ENCODE results near the gene MKRN2OS. TPM values are rescaled to one million over a fixed set of nuclear protein-coding genes. Genes with fewer than 3 reads are reported as not detected.

The MKRN2OS gene
- total and polyA plus RNA-seq, 10 of the 15 experiments (the other 5 are each of a cell fraction or from before 2014, with no cell fraction given): 0.20 to 1.0 (median 0.40) TPM; not detected in 4

DNA sequence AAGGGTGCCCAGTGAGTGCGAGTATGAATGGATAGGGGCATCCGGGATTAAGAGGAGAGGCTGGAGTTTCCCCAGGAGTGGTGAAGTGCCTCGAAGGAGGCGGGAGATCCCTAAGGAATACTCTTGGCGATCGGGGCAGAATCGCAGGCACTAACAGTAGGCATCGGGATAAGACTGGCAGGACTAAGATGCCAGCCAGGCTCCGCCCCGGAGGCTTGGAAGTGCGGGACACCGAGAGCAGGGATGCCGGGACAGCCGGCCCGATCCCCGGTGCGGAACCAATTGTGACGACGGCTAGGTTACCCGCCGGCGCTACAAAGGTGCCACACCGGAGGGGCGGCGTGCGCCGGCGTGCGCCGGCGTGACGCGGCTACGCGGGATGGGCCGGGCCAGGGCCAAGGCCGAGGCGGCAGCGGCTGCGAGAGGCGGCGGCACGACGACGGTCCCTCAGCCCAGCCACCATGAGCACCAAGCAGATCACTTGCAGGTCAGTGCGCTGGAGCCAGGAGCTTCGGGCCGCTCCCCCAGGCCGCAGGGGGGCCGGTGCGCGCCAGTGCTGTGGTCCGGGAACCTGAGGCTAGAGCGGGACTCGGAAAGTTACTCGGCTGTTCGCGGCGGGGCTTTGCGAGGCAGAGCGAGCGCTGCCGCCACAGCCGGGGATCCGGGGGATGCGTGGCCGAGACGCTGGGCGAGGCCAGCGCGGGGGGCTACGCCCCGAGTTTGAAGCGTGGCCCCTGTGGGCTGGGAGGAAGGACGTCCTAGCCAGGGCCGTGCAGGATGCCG lies 11.6 kb upstream of the MKRN2OS start, which contains the start of gene MKRN2 (continued):
- TF ChIP-seq, protein P1, sequence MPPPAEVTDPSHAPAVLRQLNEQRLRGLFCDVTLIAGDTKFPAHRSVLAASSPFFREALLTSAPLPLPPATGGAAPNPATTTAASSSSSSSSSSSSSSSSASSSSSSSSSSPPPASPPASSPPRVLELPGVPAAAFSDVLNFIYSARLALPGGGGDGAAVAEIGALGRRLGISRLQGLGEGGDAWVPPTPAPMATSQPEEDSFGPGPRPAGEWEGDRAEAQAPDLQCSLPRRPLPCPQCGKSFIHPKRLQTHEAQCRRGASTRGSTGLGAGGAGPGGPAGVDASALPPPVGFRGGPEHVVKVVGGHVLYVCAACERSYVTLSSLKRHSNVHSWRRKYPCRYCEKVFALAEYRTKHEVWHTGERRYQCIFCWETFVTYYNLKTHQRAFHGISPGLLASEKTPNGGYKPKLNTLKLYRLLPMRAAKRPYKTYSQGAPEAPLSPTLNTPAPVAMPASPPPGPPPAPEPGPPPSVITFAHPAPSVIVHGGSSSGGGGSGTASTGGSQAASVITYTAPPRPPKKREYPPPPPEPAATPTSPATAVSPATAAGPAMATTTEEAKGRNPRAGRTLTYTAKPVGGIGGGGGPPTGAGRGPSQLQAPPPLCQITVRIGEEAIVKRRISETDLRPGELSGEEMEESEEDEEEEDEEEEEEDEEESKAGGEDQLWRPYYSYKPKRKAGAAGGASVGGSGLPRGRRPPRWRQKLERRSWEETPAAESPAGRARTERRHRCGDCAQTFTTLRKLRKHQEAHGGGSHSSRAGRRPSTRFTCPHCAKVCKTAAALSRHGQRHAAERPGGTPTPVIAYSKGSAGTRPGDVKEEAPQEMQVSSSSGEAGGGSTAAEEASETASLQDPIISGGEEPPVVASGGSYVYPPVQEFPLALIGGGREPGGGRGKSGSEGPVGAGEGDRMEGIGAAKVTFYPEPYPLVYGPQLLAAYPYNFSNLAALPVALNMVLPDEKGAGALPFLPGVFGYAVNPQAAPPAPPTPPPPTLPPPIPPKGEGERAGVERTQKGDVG (CRISPR knock-in tag; IDR thresholded peaks at IDR 0.05): no peak
- TF ChIP-seq MEF2B (IDR thresholded peaks at IDR 0.05; ENCODE audit: partially characterized antibody, poor library complexity, severe bottlenecking): no peak
- peak; percentile 85 for TF ChIP-seq GATAD2B (conservative IDR thresholded peaks at IDR 0.05; ENCODE audit: low read depth)
- TF ChIP-seq NFYB (IDR thresholded peaks at IDR 0.05; ENCODE audit: insufficient read depth, low read depth, low read length): no peak
- TF ChIP-seq, protein P2, sequence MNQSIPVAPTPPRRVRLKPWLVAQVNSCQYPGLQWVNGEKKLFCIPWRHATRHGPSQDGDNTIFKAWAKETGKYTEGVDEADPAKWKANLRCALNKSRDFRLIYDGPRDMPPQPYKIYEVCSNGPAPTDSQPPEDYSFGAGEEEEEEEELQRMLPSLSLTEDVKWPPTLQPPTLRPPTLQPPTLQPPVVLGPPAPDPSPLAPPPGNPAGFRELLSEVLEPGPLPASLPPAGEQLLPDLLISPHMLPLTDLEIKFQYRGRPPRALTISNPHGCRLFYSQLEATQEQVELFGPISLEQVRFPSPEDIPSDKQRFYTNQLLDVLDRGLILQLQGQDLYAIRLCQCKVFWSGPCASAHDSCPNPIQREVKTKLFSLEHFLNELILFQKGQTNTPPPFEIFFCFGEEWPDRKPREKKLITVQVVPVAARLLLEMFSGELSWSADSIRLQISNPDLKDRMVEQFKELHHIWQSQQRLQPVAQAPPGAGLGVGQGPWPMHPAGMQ (IDR thresholded peaks at IDR 0.05; ENCODE audit: borderline replicate concordance): no peak
- no peak for TF ChIP-seq KAT2A (conservative IDR thresholded peaks at IDR 0.05; ENCODE audit: control insufficient read depth, low read depth, low read length)
- TF ChIP-seq BACH1 (IDR thresholded peaks at IDR 0.05; ENCODE audit: borderline replicate concordance): peak; percentile 94; the same call in 1 of the 2 replicates
- TF ChIP-seq NFYA (IDR thresholded peaks at IDR 0.05; ENCODE audit: borderline replicate concordance, low read depth, low read length): no peak
- TF ChIP-seq FOXK2 (IDR thresholded peaks at IDR 0.05): no peak
- TF ChIP-seq, protein P3, sequence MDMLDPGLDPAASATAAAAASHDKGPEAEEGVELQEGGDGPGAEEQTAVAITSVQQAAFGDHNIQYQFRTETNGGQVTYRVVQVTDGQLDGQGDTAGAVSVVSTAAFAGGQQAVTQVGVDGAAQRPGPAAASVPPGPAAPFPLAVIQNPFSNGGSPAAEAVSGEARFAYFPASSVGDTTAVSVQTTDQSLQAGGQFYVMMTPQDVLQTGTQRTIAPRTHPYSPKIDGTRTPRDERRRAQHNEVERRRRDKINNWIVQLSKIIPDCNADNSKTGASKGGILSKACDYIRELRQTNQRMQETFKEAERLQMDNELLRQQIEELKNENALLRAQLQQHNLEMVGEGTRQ (IDR thresholded peaks at IDR 0.05; ENCODE audit: borderline replicate concordance, low read depth, low read length): no peak
- no peak for TF ChIP-seq CEBPB (IDR thresholded peaks at IDR 0.05; ENCODE audit: borderline replicate concordance in 1 of 2, low read depth in 2 of 2, low read length in 2 of 2)
- TF ChIP-seq, protein P4, sequence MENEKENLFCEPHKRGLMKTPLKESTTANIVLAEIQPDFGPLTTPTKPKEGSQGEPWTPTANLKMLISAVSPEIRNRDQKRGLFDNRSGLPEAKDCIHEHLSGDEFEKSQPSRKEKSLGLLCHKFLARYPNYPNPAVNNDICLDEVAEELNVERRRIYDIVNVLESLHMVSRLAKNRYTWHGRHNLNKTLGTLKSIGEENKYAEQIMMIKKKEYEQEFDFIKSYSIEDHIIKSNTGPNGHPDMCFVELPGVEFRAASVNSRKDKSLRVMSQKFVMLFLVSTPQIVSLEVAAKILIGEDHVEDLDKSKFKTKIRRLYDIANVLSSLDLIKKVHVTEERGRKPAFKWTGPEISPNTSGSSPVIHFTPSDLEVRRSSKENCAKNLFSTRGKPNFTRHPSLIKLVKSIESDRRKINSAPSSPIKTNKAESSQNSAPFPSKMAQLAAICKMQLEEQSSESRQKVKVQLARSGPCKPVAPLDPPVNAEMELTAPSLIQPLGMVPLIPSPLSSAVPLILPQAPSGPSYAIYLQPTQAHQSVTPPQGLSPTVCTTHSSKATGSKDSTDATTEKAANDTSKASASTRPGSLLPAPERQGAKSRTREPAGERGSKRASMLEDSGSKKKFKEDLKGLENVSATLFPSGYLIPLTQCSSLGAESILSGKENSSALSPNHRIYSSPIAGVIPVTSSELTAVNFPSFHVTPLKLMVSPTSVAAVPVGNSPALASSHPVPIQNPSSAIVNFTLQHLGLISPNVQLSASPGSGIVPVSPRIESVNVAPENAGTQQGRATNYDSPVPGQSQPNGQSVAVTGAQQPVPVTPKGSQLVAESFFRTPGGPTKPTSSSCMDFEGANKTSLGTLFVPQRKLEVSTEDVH (IDR thresholded peaks at IDR 0.05; ENCODE audit: low read depth, partially characterized antibody): peak; percentile 12
- TF ChIP-seq SIN3A (IDR thresholded peaks at IDR 0.05; ENCODE audit: low read depth, low read length): peak; percentile 83
- peak; percentile 66 for TF ChIP-seq SIX5 (IDR thresholded peaks at IDR 0.05; ENCODE audit: low read depth, low read length, severe bottlenecking)
- TF ChIP-seq ZZZ3 (IDR thresholded peaks at IDR 0.05; ENCODE audit: control insufficient read depth, insufficient read length, low read depth): no peak
- TF ChIP-seq, protein P5, sequence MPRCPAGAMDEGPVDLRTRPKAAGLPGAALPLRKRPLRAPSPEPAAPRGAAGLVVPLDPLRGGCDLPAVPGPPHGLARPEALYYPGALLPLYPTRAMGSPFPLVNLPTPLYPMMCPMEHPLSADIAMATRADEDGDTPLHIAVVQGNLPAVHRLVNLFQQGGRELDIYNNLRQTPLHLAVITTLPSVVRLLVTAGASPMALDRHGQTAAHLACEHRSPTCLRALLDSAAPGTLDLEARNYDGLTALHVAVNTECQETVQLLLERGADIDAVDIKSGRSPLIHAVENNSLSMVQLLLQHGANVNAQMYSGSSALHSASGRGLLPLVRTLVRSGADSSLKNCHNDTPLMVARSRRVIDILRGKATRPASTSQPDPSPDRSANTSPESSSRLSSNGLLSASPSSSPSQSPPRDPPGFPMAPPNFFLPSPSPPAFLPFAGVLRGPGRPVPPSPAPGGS (IDR thresholded peaks at IDR 0.05; ENCODE audit: borderline replicate concordance, insufficient read depth, low read depth, low read length, poor library complexity, severe bottlenecking): peak; percentile 54
- no peak for TF ChIP-seq HDGF (IDR thresholded peaks at IDR 0.05)
- TF ChIP-seq ZNF622 (IDR thresholded peaks at IDR 0.05): no peak
